Mesendoderm (in vitro differentiated cells): ENCODE measurements around the gene F2R.

Experiments
- DNase-seq: peaks from one replicate; pipeline ENCODE4 v3.0.0; 2013
- H2AK5ac ChIP-seq: 2 replicates; pipeline ENCODE4 v1.6.1; 2013; ENCODE audit warnings: low read length, inconsistent platforms
- H2BK120ac ChIP-seq: 2 replicates; pipeline ENCODE4 v1.6.1; 2013; ENCODE audit warnings: low read depth, mild to moderate bottlenecking, low read length, moderate library complexity, mixed read lengths
- H2BK15ac ChIP-seq: replicated peaks from 2 replicates; pipeline ENCODE4 v1.6.1; 2013; ENCODE audit warnings: low read depth, mild to moderate bottlenecking, moderate library complexity
- H2BK5ac ChIP-seq: 2 replicates; pipeline ENCODE4 v1.6.1; 2013; ENCODE audit warnings: low read length, inconsistent platforms
- H3K18ac ChIP-seq: 2 replicates; pipeline ENCODE4 v1.6.1; 2013; ENCODE audit warnings: mild to moderate bottlenecking, low read length, mixed read lengths
- H3K23ac ChIP-seq: one replicate; pipeline ENCODE4 v1.6.1; 2013; ENCODE audit warnings: low read length
- H3K27ac ChIP-seq: 2 replicates; pipeline ENCODE4 v1.5.1; 2013; ENCODE audit warnings: low read depth, mild to moderate bottlenecking, inconsistent platforms, low read length, moderate library complexity
- H3K27me3 ChIP-seq: 2 replicates; pipeline ENCODE4 v1.6.1; 2013; ENCODE audit warnings: low read length, control low read depth, mild to moderate bottlenecking, inconsistent platforms; ENCODE audit not compliant: insufficient read depth, poor library complexity
- H3K36me3 ChIP-seq: 2 replicates; pipeline ENCODE4 v1.6.1; 2013; ENCODE audit warnings: low read length, inconsistent platforms; ENCODE audit not compliant: control insufficient read depth, insufficient read depth
- H3K4ac ChIP-seq: one replicate; pipeline ENCODE4 v1.6.1; 2013; ENCODE audit warnings: low read depth, mild to moderate bottlenecking, low read length, moderate library complexity
- H3K4me1 ChIP-seq: 2 replicates; pipeline ENCODE4 v1.6.1; 2013; ENCODE audit warnings: low read depth, low read length, inconsistent platforms; ENCODE audit not compliant: control insufficient read depth
- H3K4me2 ChIP-seq: 2 replicates; pipeline ENCODE4 v1.6.1; 2013; ENCODE audit warnings: low read length
- H3K4me3 ChIP-seq: 2 replicates; pipeline ENCODE4 v1.5.1; 2013; ENCODE audit warnings: mild to moderate bottlenecking, low read length
- H3K56ac ChIP-seq: one replicate; pipeline ENCODE4 v1.6.1; 2013; ENCODE audit warnings: low read length
- H3K79me1 ChIP-seq: 2 replicates; pipeline ENCODE4 v1.6.1; 2013; ENCODE audit warnings: low read length, inconsistent platforms
- H3K79me2 ChIP-seq: 2 replicates; pipeline ENCODE4 v1.6.1; 2013; ENCODE audit warnings: mild to moderate bottlenecking, low read length; ENCODE audit not compliant: control insufficient read depth, insufficient read depth
- H3K9ac ChIP-seq: 2 replicates; pipeline ENCODE4 v1.6.1; 2013; ENCODE audit warnings: low read length, inconsistent platforms
- H4K5ac ChIP-seq: one replicate; pipeline ENCODE4 v1.6.1; 2013; ENCODE audit warnings: low read length
- H4K8ac ChIP-seq: one replicate; pipeline ENCODE4 v1.6.1; 2013; ENCODE audit warnings: low read depth, mild to moderate bottlenecking, control low read depth, low read length, moderate library complexity
- WGBS: extraction: QIAGEN DNeasy Blood & Tissue Kit; methylation state at CpG from one replicate; pipeline ENCODE4 v1.1.7; 2013; ENCODE audit warnings: low lambda C conversion rate, missing lambda C conversion rate; ENCODE audit not compliant: insufficient coverage; ENCODE audit errors: extremely low coverage; 5-methylcytosine and 5-hydroxymethylcytosine counted together

The F2R gene

GRCh38 chr5:76709762-76710161 is 6.2 kb upstream of the F2R start:
- no CpG with 5 or more reads among the region's 2 CpGs for WGBS

GRCh38 chr5:76710991-76711390 is 4.9 kb upstream of the F2R start:
- H2AK5ac ChIP-seq: no peak overlapping the region
- H3K18ac ChIP-seq: no peak overlapping the region
- no peak overlapping the region for H3K4me2 ChIP-seq
- H3K27ac ChIP-seq: no peak overlapping the region
- no peak overlapping the region for H3K4ac ChIP-seq
- no peak overlapping the region for H2BK120ac ChIP-seq
- no peaks in the 10 kb centered on the region for H3K27me3 ChIP-seq
- H3K79me2 ChIP-seq: no peaks in the 10 kb centered on the region
- no peak overlapping the region for H3K56ac ChIP-seq
- H2BK15ac ChIP-seq: no peak overlapping the region
- H3K79me1 ChIP-seq: no peaks in the 10 kb centered on the region
- no peak overlapping the region for H3K9ac ChIP-seq
- H4K8ac ChIP-seq: no peak overlapping the region
- H3K23ac ChIP-seq: no peak overlapping the region
- no peak overlapping the region for H2BK5ac ChIP-seq
- H3K36me3 ChIP-seq: no peaks in the 10 kb centered on the region
- DNase-seq: no peak
- no CpG with 5 or more reads among the region's 4 CpGs for WGBS
- no peak overlapping the region for H3K4me3 ChIP-seq
- H3K4me1 ChIP-seq: no peaks in the 10 kb centered on the region
- H4K5ac ChIP-seq: no peak overlapping the region

More at GRCh38 chr5:76709762-76710161, 6.2 kb upstream of the F2R start:
- Histone ChIP-seq H3K27ac (no peak overlapping the region), H3K18ac (no peak overlapping the region), H3K56ac (no peak overlapping the region), H4K5ac (no peak overlapping the region), H3K4ac (no peak overlapping the region), H3K27me3 (no peaks in the 10 kb centered on the region), H3K4me1 (no peaks in the 10 kb centered on the region), H3K23ac (no peak overlapping the region), H2AK5ac (no peak overlapping the region), H3K36me3 (no peaks in the 10 kb centered on the region), H3K9ac (no peak overlapping the region), H3K4me3 (no peak overlapping the region), H3K4me2 (no peak overlapping the region), H4K8ac (no peak overlapping the region), H2BK120ac (no peak overlapping the region), H3K79me2 (no peaks in the 10 kb centered on the region), H3K79me1 (no peaks in the 10 kb centered on the region), H2BK15ac (no peak overlapping the region), H2BK5ac (no peak overlapping the region)
- DNase-seq: no peak

GRCh38 chr5:76714751-76715485 is 1.0 kb upstream of the F2R start:
- peak overlapping the region; percentile 98 for H3K4me2 ChIP-seq
- no peak overlapping the region for H3K27ac ChIP-seq
- peaks cover 2% of the 10 kb centered on the region for H3K4me1 ChIP-seq
- no peak overlapping the region for H3K18ac ChIP-seq
- no peak overlapping the region for H4K8ac ChIP-seq
- H2BK5ac ChIP-seq: no peak overlapping the region
- no peak overlapping the region for H3K4ac ChIP-seq
- DNase-seq: peak; percentile 35
- peak overlapping the region; percentile 51 for H3K4me3 ChIP-seq
- H3K79me2 ChIP-seq: peaks cover 5% of the 10 kb centered on the region
- peak overlapping the region; percentile 86 for H3K56ac ChIP-seq
- H2BK120ac ChIP-seq: no peak overlapping the region
- H3K36me3 ChIP-seq: no peaks in the 10 kb centered on the region
- WGBS: no CpG with 5 or more reads among the region's 52 CpGs
- H2AK5ac ChIP-seq: no peak overlapping the region
- peaks cover 7% of the 10 kb centered on the region for H3K79me1 ChIP-seq
- H3K23ac ChIP-seq: no peak overlapping the region
- H2BK15ac ChIP-seq: no peak overlapping the region
- H4K5ac ChIP-seq: no peak overlapping the region
- no peaks in the 10 kb centered on the region for H3K27me3 ChIP-seq
- H3K9ac ChIP-seq: peak overlapping the region; percentile 72

- Histone ChIP-seq H3K23ac (no peak overlapping the region), H2AK5ac (no peak overlapping the region), H3K79me2 (peaks cover 5% of the 10 kb centered on the region), H3K79me1 (peaks cover 7% of the 10 kb centered on the region), H3K36me3 (no peaks in the 10 kb centered on the region), H3K27ac (no peak overlapping the region), H3K4me3 (peak overlapping the region; percentile 51), H3K56ac (peak overlapping the region; percentile 86), H3K9ac (peak overlapping the region; percentile 72), H3K4me1 (peaks cover 2% of the 10 kb centered on the region), H4K8ac (no peak overlapping the region), H4K5ac (no peak overlapping the region), H2BK5ac (no peak overlapping the region), H3K18ac (no peak overlapping the region), H2BK120ac (no peak overlapping the region), H3K4ac (no peak overlapping the region), H3K27me3 (no peaks in the 10 kb centered on the region), H3K4me2 (peak overlapping the region; percentile 98), H2BK15ac (no peak overlapping the region)
- no CpG with 5 or more reads among the region's 14 CpGs for WGBS
- no peak for DNase-seq
Observed at GRCh38 chr5:76715486-76715735, 515 bp upstream of the F2R start.

- peak overlapping the region; percentile 3 for H2BK120ac ChIP-seq
- peak overlapping the region; percentile 79 for H3K9ac ChIP-seq
- H3K27me3 ChIP-seq: no peaks in the 10 kb centered on the region
- DNase-seq: peak; percentile 56
- H2AK5ac ChIP-seq: no peak overlapping the region
- no peak overlapping the region for H4K5ac ChIP-seq
- H3K18ac ChIP-seq: peak overlapping the region; percentile 78
- no peak overlapping the region for H4K8ac ChIP-seq
- no peak overlapping the region for H2BK5ac ChIP-seq
- no CpG with 5 or more reads among the region's 29 CpGs for WGBS
- peak overlapping the region; percentile 89 for H3K23ac ChIP-seq
- H3K4me3 ChIP-seq: peak overlapping the region; percentile 81
- no peaks in the 10 kb centered on the region for H3K36me3 ChIP-seq
- H3K4me2 ChIP-seq: peak overlapping the region; percentile 79
- H3K79me2 ChIP-seq: peaks cover 5% of the 10 kb centered on the region
- peaks cover 7% of the 10 kb centered on the region for H3K79me1 ChIP-seq
- no peak overlapping the region for H3K27ac ChIP-seq
- H3K4me1 ChIP-seq: peaks cover 2% of the 10 kb centered on the region
- H2BK15ac ChIP-seq: no peak overlapping the region
- peak overlapping the region; percentile 92 for H3K56ac ChIP-seq
- H3K4ac ChIP-seq: peak overlapping the region; percentile 60
Observed at GRCh38 chr5:76716456-76717157, 681 bp downstream of the F2R start.
